SK-N-SH treated with all-trans-retinoic acid at 6 μM for 48 hours (cell line): ENCODE results near the gene MRPS21.

ENCODE experiments used
- ATAC-seq: fragments of 200-7000 bp; cut with Tn5 transposase; 3 replicates; pipeline ENCODE4 v1.9.1; 2020; ENCODE audit warnings: mild to moderate bottlenecking, moderate library complexity
- ARNTL ChIP-seq: fragments of 450-650 bp; formaldehyde crosslinking; IDR thresholded peaks from 2 replicates; pipeline ENCODE4 v1.5.0; 2020; ENCODE audit warnings: low read depth, mild to moderate bottlenecking, moderate library complexity, borderline replicate concordance
- BACH2 ChIP-seq: fragments of 250-450 bp; sonication (Bioruptor Pico); IDR thresholded peaks from 2 replicates; pipeline ENCODE4 v1.9.0; 2021; ENCODE audit warnings: mild to moderate bottlenecking, borderline replicate concordance
- ESRRG ChIP-seq: fragments of 250-450 bp; sonication (Bioruptor Pico); IDR thresholded peaks from 2 replicates; pipeline ENCODE4 v1.6.1; 2021; ENCODE audit warnings: mild to moderate bottlenecking
- GLIS3 ChIP-seq: fragments of 250-450 bp; sonication (Bioruptor Pico); IDR thresholded peaks from 2 replicates; pipeline ENCODE4 v1.5.0; 2020; ENCODE audit warnings: mild to moderate bottlenecking, moderate library complexity
- ISL1 ChIP-seq: fragments of 250-450 bp; sonication (Bioruptor Pico); IDR thresholded peaks from 2 replicates; pipeline ENCODE4 v2.1.2; 2022; ENCODE audit warnings: mild to moderate bottlenecking, moderate library complexity
- PPARA ChIP-seq: fragments of 250-450 bp; sonication (Bioruptor Pico); IDR thresholded peaks from 2 replicates; pipeline ENCODE4 v1.5.0; 2020; ENCODE audit warnings: mild to moderate bottlenecking, borderline replicate concordance
- RARB ChIP-seq: fragments of 250-450 bp; sonication (Bioruptor Pico); IDR thresholded peaks from 2 replicates; pipeline ENCODE4 v1.8.0; 2021; ENCODE audit warnings: mild to moderate bottlenecking, moderate library complexity
- SNAI2 ChIP-seq: fragments of 250-450 bp; sonication (Bioruptor Pico); IDR thresholded peaks from 2 replicates; pipeline ENCODE4 v1.5.0; 2020; ENCODE audit warnings: mild to moderate bottlenecking, moderate library complexity
- TCF4 ChIP-seq: fragments of 250-450 bp; sonication (Bioruptor Pico); IDR thresholded peaks from 2 replicates; pipeline ENCODE4 v1.8.0; 2021; ENCODE audit warnings: mild to moderate bottlenecking, moderate library complexity, borderline replicate concordance
- TOX ChIP-seq: fragments of 250-450 bp; sonication (Bioruptor Pico); IDR thresholded peaks from 2 replicates; pipeline ENCODE4 v1.8.0; 2021; ENCODE audit warnings: mild to moderate bottlenecking, moderate library complexity, borderline replicate concordance
- ZC3H10 ChIP-seq: fragments of 250-450 bp; sonication (Bioruptor Pico); IDR thresholded peaks from 2 replicates; pipeline ENCODE4 v1.5.1; 2021; ENCODE audit warnings: mild to moderate bottlenecking, moderate library complexity
- ZFP3 ChIP-seq: fragments of 250-450 bp; sonication (Bioruptor Pico); IDR thresholded peaks from 2 replicates; pipeline ENCODE4 v1.5.0; 2020; ENCODE audit warnings: mild to moderate bottlenecking, moderate library complexity
- ZFP30 ChIP-seq: fragments of 450-650 bp; formaldehyde crosslinking; IDR thresholded peaks from 2 replicates; pipeline ENCODE4 v1.5.0; 2022; ENCODE audit warnings: mild to moderate bottlenecking, moderate library complexity
- ZNF565 ChIP-seq: fragments of 450-650 bp; formaldehyde crosslinking; conservative IDR thresholded peaks from 2 replicates; pipeline ENCODE4 v1.5.0; 2020; ENCODE audit warnings: low read depth, mild to moderate bottlenecking, moderate library complexity
- ZNF70 ChIP-seq: fragments of 450-650 bp; formaldehyde crosslinking; IDR thresholded peaks from 2 replicates; pipeline ENCODE4 v1.5.0; 2020; ENCODE audit warnings: mild to moderate bottlenecking, moderate library complexity
- TF ChIP-seq, protein P1 (sequence below): fragments of 250-450 bp; sonication (Bioruptor Pico); IDR thresholded peaks from 2 replicates; pipeline ENCODE4 v1.5.1; 2021; ENCODE audit warnings: mild to moderate bottlenecking, moderate library complexity
- TF ChIP-seq, protein P2 (sequence below): fragments of 250-450 bp; sonication (Bioruptor Pico); IDR thresholded peaks from 2 replicates; pipeline ENCODE4 v1.8.0; 2021; ENCODE audit warnings: low read depth, mild to moderate bottlenecking, moderate library complexity, borderline replicate concordance
- TF ChIP-seq, protein P3 (sequence below): fragments of 250-450 bp; sonication (Bioruptor Pico); IDR thresholded peaks from 2 replicates; pipeline ENCODE4 v1.5.0; 2020; ENCODE audit warnings: mild to moderate bottlenecking, moderate library complexity
- TF ChIP-seq, protein P4 (sequence below): fragments of 250-450 bp; sonication (Bioruptor Pico); IDR thresholded peaks from 2 replicates; pipeline ENCODE4 v1.8.0; 2020; ENCODE audit warnings: mild to moderate bottlenecking, moderate library complexity, borderline replicate concordance

MRPS21 gene

DNA sequence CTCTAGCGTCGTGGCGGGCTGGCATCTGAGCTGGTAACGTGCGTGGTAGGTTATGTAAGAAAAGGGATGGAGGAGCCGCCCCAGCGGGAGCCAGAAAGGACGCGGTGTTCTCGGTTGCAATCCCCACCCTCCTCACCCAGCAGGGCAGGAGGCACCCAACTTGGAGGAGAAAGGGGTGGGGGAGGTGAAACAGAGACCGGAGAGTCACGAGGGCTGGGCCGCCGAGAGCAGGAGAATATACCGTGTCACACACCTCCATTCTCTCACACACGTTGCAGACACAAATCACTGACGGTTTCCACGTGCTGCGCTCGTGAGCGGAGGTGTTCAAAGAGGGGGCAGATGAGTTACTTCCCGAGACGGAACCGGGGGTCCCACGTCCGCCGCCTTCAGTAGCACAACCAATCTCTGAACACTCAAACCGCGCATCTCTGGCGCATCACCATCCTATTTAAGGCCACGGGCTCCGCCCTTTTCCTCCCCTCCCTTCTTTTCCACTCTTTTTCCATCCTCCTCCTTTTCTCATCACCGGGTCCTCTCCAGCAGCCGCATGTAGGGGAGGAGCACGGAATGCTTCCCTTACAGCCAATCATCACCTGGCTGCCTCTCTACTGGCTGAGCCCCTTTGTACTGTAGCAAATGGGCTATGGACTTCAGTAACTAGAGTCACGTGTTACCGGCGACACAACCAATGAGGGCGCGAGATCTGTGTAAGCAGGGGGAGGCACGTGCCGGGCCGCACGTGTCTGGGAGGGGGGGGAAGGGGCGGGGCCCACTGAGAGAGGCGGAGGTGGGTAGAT, 11.7 kb upstream of the MRPS21 start, which contains the start of gene CIART:
CIART (plus strand) TSS at position 797 of the 800 bp plus-strand sequence. CDS start 714 bp downstream, outside the sequence.
- peak; percentile 90 for ATAC-seq
- TF ChIP-seq ISL1 (CRISPR knock-in tag), result no peak
- TF ChIP-seq ZFP30 (CRISPR knock-in tag), result no peak
- peak; percentile 85; the same call in 1 of the 2 replicates for TF ChIP-seq ARNTL (CRISPR knock-in tag)

DNA sequence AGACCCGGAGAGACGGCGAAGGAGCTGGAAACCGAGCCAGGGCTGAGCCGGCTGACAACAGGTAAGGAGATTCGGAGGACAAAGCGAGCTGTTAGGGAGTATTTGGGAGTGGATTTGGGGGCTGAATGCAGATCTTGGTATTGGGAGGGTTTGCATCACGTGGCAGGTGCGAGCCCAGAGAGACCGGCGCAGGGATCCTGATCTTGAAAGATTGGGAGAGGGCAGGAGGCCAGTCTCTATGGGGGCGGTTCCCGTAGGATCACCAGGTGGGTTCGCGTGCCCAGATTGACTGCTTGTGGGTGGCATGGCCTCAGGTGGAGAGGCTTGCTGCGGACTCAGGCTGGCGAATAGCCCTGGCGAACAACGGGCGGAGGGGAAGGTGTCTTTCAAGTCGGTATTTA, 11.1 kb upstream of the MRPS21 start:
- no peak for ATAC-seq
- TF ChIP-seq, protein P1, sequence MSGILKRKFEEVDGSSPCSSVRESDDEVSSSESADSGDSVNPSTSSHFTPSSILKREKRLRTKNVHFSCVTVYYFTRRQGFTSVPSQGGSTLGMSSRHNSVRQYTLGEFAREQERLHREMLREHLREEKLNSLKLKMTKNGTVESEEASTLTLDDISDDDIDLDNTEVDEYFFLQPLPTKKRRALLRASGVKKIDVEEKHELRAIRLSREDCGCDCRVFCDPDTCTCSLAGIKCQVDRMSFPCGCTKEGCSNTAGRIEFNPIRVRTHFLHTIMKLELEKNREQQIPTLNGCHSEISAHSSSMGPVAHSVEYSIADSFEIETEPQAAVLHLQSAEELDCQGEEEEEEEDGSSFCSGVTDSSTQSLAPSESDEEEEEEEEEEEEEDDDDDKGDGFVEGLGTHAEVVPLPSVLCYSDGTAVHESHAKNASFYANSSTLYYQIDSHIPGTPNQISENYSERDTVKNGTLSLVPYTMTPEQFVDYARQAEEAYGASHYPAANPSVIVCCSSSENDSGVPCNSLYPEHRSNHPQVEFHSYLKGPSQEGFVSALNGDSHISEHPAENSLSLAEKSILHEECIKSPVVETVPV (CRISPR knock-in tag), result no peak
- TF ChIP-seq PPARA (CRISPR knock-in tag) (no peak), ZFP30 (CRISPR knock-in tag) (no peak), TCF4 (CRISPR knock-in tag) (no peak), ISL1 (CRISPR knock-in tag) (no peak), ZNF565 (CRISPR knock-in tag) (no peak), GLIS3 (CRISPR knock-in tag) (no peak), BACH2 (no peak), ESRRG (CRISPR knock-in tag) (no peak), ZNF70 (CRISPR knock-in tag) (no peak), ZFP3 (no peak), ARNTL (CRISPR knock-in tag) (no peak), SNAI2 (CRISPR knock-in tag) (no peak), RARB (CRISPR knock-in tag) (no peak)
- TF ChIP-seq, protein P2, sequence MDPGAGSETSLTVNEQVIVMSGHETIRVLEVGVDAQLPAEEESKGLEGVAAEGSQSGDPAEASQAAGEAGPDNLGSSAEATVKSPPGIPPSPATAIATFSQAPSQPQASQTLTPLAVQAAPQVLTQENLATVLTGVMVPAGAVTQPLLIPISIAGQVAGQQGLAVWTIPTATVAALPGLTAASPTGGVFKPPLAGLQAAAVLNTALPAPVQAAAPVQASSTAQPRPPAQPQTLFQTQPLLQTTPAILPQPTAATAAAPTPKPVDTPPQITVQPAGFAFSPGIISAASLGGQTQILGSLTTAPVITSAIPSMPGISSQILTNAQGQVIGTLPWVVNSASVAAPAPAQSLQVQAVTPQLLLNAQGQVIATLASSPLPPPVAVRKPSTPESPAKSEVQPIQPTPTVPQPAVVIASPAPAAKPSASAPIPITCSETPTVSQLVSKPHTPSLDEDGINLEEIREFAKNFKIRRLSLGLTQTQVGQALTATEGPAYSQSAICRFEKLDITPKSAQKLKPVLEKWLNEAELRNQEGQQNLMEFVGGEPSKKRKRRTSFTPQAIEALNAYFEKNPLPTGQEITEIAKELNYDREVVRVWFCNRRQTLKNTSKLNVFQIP (CRISPR knock-in tag), result no peak
- TF ChIP-seq, protein P3, sequence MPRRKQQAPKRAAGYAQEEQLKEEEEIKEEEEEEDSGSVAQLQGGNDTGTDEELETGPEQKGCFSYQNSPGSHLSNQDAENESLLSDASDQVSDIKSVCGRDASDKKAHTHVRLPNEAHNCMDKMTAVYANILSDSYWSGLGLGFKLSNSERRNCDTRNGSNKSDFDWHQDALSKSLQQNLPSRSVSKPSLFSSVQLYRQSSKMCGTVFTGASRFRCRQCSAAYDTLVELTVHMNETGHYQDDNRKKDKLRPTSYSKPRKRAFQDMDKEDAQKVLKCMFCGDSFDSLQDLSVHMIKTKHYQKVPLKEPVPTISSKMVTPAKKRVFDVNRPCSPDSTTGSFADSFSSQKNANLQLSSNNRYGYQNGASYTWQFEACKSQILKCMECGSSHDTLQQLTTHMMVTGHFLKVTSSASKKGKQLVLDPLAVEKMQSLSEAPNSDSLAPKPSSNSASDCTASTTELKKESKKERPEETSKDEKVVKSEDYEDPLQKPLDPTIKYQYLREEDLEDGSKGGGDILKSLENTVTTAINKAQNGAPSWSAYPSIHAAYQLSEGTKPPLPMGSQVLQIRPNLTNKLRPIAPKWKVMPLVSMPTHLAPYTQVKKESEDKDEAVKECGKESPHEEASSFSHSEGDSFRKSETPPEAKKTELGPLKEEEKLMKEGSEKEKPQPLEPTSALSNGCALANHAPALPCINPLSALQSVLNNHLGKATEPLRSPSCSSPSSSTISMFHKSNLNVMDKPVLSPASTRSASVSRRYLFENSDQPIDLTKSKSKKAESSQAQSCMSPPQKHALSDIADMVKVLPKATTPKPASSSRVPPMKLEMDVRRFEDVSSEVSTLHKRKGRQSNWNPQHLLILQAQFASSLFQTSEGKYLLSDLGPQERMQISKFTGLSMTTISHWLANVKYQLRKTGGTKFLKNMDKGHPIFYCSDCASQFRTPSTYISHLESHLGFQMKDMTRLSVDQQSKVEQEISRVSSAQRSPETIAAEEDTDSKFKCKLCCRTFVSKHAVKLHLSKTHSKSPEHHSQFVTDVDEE (CRISPR knock-in tag), result no peak
- TF ChIP-seq, protein P4, sequence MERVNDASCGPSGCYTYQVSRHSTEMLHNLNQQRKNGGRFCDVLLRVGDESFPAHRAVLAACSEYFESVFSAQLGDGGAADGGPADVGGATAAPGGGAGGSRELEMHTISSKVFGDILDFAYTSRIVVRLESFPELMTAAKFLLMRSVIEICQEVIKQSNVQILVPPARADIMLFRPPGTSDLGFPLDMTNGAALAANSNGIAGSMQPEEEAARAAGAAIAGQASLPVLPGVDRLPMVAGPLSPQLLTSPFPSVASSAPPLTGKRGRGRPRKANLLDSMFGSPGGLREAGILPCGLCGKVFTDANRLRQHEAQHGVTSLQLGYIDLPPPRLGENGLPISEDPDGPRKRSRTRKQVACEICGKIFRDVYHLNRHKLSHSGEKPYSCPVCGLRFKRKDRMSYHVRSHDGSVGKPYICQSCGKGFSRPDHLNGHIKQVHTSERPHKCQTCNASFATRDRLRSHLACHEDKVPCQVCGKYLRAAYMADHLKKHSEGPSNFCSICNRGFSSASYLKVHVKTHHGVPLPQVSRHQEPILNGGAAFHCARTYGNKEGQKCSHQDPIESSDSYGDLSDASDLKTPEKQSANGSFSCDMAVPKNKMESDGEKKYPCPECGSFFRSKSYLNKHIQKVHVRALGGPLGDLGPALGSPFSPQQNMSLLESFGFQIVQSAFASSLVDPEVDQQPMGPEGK (CRISPR knock-in tag), result no peak

DNA sequence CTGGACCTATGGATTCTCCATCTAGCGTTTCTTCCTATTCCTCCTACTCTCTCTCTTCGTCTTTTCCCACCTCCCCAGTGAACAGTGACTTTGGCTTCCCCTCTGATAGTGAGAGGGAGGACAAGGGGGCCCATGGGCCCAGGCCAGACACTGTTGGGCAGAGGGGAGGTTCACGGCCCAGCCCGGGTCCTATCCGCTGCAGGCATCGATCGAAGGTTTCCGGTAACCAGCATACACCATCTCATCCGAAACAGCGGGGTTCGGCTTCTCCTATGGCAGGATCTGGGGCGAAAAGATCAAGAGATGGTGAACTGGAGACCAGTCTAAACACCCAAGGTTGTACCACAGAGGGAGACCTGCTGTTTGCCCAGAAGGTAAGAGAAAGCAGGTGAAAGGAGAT, 10.4 kb upstream of the MRPS21 start:
- no peak for TF ChIP-seq ZFP3
- TF ChIP-seq ZC3H10 (CRISPR knock-in tag), result no peak
- TF ChIP-seq, protein P2 (CRISPR knock-in tag), result no peak
- TF ChIP-seq, protein P3 (CRISPR knock-in tag), result no peak
- no peak for TF ChIP-seq TOX (CRISPR knock-in tag)
- TF ChIP-seq ZNF70 (CRISPR knock-in tag), result no peak
- no peak for ATAC-seq
